ENCODE measurements around the gene HSF2. TPM values are rescaled to one million over a fixed set of nuclear protein-coding genes. Genes with fewer than 3 reads are reported as not detected.
A peak's percentile ranks its signal among the peaks of the same experiment; 100 is the strongest.

Gene HSF2
- total and polyA plus RNA-seq, 2 of the 13 experiments (the other 11 are each of a cell fraction or from before 2014, with no cell fraction given), result 24.8 to 26.4 TPM

DNA sequence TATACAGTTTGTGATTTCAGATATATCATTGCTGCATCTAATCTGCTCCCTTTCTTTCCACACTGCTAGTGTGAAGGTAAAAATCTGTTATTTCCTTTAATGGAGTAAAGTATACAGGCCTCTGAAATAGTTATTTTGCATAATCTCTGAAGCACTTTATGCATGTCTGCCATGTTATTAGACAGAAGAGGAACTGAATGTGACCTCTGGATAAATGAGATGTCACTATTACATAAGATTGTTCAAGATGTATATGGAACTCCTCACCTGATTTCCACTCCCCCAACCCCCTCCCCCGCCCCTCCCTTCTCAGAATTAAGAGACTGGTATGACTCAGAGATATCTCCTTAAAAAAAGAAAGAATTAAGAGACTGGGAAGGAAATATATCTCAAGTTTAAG, 45.8 kb downstream of the HSF2 start:
- ATAC-seq, result no peak
- Histone ChIP-seq H3K27ac (ENCODE audit: extremely low read length, insufficient read depth, low read length) (no peak overlapping the region), H3K4me3 (replicated peaks in 1 of 3; ENCODE audit: insufficient read depth in 1 of 3, low read depth in 2 of 3, low read length in 3 of 3) (no peak overlapping the region), H3K9me3 (ENCODE audit: low read length) (no peaks in the 10 kb centered on the region), H3K9ac (ENCODE audit: insufficient read depth, low read depth, low read length) (no peak overlapping the region), H3K4me1 (ENCODE audit: insufficient read depth, low read length) (no peaks in the 10 kb centered on the region), H3K27me3 (ENCODE audit: control insufficient read depth in 1 of 2, insufficient read depth in 2 of 2, low read length in 2 of 2) (no peaks in the 10 kb centered on the region; a peak in 1 of 5 replicates), H3K36me3 (replicated peaks in 1 of 2; ENCODE audit: control insufficient read depth in 1 of 2, insufficient read depth in 2 of 2, low read length in 2 of 2) (peaks cover 13 to 63% of the 10 kb centered on the region in 2 experiments), H4K20me1 (ENCODE audit: insufficient read depth, low read length) (no peaks in the 10 kb centered on the region), H2AFZ (ENCODE audit: low read length) (no peak overlapping the region), H3K79me2 (ENCODE audit: insufficient read depth, low read length) (no peaks in the 10 kb centered on the region), H3K4me2 (ENCODE audit: low read depth, low read length) (no peak overlapping the region)
- ChIA-PET POLR2A (interaction anchor here (1.6 kb wide), 1 partner anchor 26 kb away, joined by 4 read pairs; the partner anchor contains the start of gene SERINC1), CTCF (ENCODE audit: low intra/inter-chr PET ratio, low total read pairs) (no interaction called here)
- TF ChIP-seq ZNF20 (CRISPR knock-in tag; IDR thresholded peaks at IDR 0.05), result no peak
- no peak for TF ChIP-seq ZNF597 (CRISPR knock-in tag; IDR thresholded peaks at IDR 0.05)
- peak; percentile 75 for TF ChIP-seq HNRNPK (IDR thresholded peaks at IDR 0.05; ENCODE audit: low read depth, low read length, poor library complexity, severe bottlenecking)
- no peak for TF ChIP-seq ARID2 (CRISPR knock-in tag; IDR thresholded peaks at IDR 0.05; ENCODE audit: borderline replicate concordance)
- in situ Hi-C loops (cut with HindIII; ENCODE audit: extremely low pct_ligation_motif_present, low pct_unique_long_range_greater_than_20kb) (no loop called here), intact Hi-C loops (cut with micrococcal nuclease; ENCODE audit: unreplicated experiment) (no loop called here)
- WGBS (ENCODE audit: low lambda C conversion rate), result 100% methylated on average over 1 of the region's 1 CpG
- FAIRE-seq, result no peak
- DNase-seq (ENCODE audit: low spot score), result no peak
- BruUV-seq (replicated peaks), result no TSS peak

- TF ChIP-seq CEBPG (CRISPR knock-in tag; IDR thresholded peaks at IDR 0.05) (no peak), KDM5B (CRISPR knock-in tag; IDR thresholded peaks at IDR 0.05; ENCODE audit: borderline replicate concordance) (no peak), PHF8 (CRISPR knock-in tag; IDR thresholded peaks at IDR 0.05) (no peak), ZNF225 (CRISPR knock-in tag; IDR thresholded peaks at IDR 0.05) (no peak), ZNF280D (CRISPR knock-in tag; IDR thresholded peaks at IDR 0.05) (no peak), ZNF331 (CRISPR knock-in tag; IDR thresholded peaks at IDR 0.05) (no peak), ATF3 (CRISPR knock-in tag; IDR thresholded peaks at IDR 0.05) (no peak), ZNF792 (CRISPR knock-in tag; IDR thresholded peaks at IDR 0.05) (no peak)
- 98% methylated on average over 1 of the region's 1 CpG for WGBS (ENCODE audit: low lambda C conversion rate)
- no peak for ATAC-seq
- Histone ChIP-seq H3K36me3 (replicated peaks in 1 of 2; ENCODE audit: control insufficient read depth in 1 of 2, insufficient read depth in 2 of 2, low read length in 2 of 2) (peaks cover 25 to 77% of the 10 kb centered on the region in 2 experiments), H2AFZ (ENCODE audit: low read length) (no peak overlapping the region), H4K20me1 (ENCODE audit: insufficient read depth, low read length) (no peaks in the 10 kb centered on the region), H3K4me1 (ENCODE audit: insufficient read depth, low read length) (no peaks in the 10 kb centered on the region), H3K9ac (ENCODE audit: insufficient read depth, low read depth, low read length) (no peak overlapping the region), H3K27me3 (ENCODE audit: control insufficient read depth in 1 of 2, insufficient read depth in 2 of 2, low read length in 2 of 2) (no peaks in the 10 kb centered on the region; a peak in 1 of 5 replicates), H3K4me2 (ENCODE audit: low read depth, low read length) (no peak overlapping the region), H3K9me3 (ENCODE audit: low read length) (no peaks in the 10 kb centered on the region), H3K4me3 (replicated peaks in 1 of 3; ENCODE audit: insufficient read depth in 1 of 3, low read depth in 2 of 3, low read length in 3 of 3) (no peak overlapping the region), H3K27ac (ENCODE audit: extremely low read length, insufficient read depth, low read length) (no peak overlapping the region), H3K79me2 (ENCODE audit: insufficient read depth, low read length) (no peaks in the 10 kb centered on the region)
- DNase-seq (ENCODE audit: low spot score), result no peak
- in situ Hi-C loops (cut with HindIII; ENCODE audit: extremely low pct_ligation_motif_present, low pct_unique_long_range_greater_than_20kb) (no loop called here), intact Hi-C loops (cut with micrococcal nuclease; ENCODE audit: unreplicated experiment) (no loop called here)
- no peak for FAIRE-seq
- ChIA-PET CTCF (ENCODE audit: low intra/inter-chr PET ratio, low total read pairs) (no interaction called here), POLR2A (no interaction called here)
- BruUV-seq (replicated peaks), result no TSS peak
Observed at GRCh38 chr6:122449069-122449468, 49.6 kb downstream of the HSF2 start.
